ENCODE results near the gene CORIN.
A peak's percentile ranks its signal among the peaks of the same experiment; 100 is the strongest.

The CORIN gene

DNA sequence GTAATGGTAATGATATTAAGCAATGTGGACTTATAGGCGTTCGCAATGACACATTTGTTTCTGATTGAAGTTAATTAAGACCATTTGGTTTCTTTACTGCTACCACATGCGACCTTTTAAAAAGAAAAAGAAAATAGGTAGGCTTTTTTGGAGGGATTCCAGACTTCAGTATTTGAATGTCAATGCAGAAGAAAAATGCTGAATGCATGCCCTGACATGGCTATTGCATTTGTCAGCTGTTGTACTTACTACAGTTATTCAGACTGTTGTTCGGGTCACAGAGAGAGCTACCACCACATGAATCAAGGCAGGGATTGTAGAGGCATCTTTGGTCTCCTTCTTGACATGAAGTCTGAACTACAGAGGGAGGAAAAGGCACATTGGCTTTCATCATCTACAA, 163.7 kb downstream of the CORIN start:
- no peak for FAIRE-seq

DNA sequence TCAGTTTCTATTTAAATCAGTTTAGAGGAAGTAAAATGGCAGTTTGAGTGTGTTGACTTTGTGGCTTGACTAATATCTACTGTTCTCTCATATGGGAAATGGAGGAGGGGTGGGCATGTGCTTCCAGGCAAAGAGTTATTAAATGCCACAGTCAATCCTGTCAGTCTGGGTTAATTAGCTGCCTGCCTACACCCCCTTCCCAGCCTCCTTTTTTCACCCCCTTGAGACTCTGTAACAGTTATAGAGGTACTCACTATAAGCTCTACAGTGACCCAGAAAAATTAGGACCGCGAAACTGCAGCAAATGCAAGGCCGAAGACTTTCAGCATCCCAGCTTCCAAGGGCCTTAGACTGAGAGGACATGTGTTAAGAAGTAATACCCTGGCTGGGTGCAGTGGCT, 165.2 kb downstream of the CORIN start:
- FAIRE-seq = no peak

DNA sequence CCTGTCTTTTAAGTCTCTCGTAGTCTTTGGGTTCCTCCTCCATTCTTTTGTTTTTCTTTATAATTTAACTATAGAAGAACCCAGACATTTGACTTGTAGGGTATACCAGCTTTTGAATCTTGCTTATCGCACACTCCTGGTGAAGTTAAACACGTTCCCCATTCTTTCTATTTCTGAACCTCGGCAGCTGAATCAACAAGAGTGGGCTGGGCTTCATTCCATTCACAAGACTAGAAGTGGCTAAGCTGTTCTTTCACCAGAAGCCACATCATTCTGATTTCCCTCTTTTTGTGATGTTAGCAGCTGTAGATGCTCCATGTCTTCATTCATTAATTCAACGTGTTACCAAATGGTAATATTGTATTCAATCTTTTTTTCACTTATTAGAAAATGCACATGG, 167.9 kb downstream of the CORIN start:
- no peak for FAIRE-seq

DNA sequence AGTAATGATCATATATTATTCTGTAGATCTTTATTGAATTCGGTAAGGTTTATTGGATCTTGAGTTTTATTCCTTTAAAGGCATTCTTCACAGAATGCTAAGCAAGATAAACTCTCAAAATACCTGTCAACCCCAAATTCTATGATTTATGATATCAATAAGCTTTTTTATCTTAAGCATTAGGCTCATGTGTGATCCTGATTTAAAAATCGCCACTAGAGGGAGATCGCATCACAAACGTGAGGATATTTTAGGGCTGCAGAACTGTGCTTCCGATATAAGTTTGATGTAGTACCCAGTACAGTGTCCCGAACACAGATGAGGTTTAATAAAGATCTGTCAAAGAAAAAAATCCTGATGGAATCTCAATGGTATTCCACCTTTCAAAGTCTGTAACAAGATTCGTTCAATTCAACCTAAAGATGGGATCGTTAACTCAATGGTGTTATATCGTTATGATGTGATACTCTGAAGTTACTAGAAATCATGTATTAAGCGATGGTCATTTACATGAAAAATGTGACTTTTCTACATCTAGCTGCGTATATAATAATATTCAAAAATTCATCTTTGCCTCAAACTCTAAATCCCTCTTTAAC, 169.0 kb downstream of the CORIN start:
- peak; percentile 89 for FAIRE-seq

DNA sequence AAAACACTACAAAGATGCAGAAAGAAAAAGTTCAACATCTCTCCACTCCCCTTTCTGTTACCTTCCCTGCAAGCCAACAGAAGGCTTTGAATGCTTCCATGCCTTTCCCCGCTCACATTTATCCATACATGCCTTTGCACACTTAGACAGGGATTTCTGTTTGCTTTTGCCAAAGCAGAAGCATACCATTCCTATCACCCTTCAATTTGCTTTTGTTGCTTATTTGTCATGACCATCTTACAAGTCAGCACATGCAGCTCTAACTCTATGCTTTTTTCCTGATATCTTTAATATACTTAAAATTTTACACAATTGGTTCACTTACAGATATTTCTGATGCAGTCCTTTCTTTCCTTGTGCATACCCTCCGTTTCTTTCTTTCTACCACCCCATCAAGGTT, 169.6 kb downstream of the CORIN start:
- no peak for FAIRE-seq

DNA sequence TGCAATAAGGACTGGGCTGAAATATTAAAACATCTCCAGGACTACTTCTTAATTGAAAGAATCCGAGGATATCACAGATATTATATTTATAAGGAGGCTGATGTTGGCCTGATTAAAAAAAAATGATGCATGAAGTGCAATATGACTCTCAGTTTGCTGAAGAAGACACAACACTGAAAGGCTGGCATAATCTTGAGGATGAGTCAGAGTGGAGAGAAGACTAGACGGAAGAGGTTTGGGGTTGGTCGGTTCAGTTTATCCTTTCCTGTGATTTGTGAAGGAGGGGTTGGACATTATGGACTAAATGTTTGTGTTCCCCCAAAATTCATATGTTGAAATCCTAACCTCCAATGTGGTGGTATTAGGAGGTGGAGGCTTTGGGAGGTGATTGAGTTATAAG, 170.3 kb downstream of the CORIN start:
- FAIRE-seq = no peak

DNA sequence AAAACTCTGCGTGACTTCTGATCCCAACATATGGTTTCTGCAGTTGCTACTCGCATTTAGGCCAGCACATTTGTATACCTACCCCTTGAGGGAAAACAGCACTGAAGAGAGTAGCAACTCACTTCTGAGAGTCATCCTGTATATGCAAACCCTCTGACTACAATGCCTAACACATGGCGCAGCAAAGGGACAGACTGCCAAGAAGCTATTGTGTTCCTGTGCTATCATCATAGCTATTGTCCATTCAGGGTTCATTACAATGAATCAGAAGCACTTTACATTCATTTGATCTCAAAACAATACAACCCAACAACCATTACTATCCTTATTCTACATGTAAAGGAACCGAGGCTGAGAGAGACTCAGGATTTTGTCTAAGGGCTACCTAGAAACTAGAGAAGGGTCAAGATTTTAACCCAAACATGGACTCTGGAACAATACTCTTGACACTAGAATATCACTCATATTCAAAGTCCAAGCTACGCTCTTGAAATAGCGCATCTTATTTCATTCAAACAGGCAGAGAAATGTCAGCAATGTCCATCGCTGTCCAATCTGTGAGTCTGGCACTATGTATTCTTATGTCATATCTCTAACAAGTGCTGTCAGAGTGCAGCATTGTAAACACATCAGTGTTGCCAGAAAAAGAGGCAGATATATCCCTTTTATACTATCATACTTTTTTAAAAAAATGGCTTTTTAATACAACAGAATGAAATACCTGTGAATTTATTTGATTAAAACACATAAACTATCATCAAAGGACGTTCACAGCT, 173.6 kb downstream of the CORIN start:
- FAIRE-seq = no peak

DNA sequence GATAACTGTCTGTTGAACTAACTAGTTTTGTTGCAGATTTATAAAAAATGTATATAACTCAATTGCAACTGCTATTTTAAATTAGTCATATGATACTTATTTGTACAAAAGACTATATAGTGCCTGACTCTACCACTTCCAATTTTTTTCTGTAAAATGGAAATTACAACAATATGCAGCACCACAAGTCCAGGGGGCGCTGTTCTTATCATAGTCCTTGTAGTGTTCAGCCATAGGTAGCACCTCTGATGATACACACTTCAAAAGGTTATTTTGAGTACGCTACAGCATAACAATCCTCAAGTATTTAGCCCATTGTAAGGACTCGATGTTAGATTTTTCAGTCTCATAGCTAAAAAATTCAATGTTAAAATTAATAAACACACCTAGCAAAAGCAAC, 174.9 kb downstream of the CORIN start:
- no peak for FAIRE-seq

DNA sequence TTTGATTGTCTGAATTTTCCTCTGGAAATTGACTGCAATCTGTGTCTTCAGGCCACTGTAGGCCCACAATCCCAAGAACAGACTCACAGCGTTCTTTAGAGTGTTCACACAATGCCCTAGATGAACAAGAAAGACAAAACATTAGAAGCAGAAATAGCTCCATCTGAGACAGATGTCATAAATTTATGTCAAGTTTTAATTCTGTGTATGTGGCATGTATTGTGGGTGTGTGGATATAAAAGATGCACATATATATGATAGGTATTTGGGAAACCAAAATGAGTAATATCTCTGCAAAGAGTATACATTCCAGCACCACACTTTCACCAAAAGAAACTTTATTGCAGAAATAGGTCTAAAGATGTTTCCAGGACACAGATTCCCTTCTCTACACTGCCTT, 176.1 kb downstream of the CORIN start:
- FAIRE-seq = no peak

DNA sequence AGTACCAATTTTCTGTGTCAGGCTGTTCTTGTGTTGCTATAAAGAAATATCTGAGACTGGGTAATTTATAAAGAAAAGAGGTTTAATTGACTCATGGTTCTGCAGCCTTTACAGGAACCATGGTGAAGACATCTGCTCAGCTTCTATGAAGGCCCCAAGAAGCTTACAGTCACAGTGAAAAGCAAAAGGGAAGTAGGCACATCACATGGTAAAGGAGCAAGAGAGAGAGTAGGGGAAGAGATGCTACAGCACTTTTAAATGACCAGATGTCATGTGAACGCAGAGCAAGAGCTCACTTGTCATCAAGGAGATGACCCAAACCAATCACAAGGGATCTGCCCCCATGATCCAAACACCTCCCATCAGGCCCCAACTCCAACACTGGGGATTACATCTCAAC, 178.5 kb downstream of the CORIN start:
- no peak for FAIRE-seq

DNA sequence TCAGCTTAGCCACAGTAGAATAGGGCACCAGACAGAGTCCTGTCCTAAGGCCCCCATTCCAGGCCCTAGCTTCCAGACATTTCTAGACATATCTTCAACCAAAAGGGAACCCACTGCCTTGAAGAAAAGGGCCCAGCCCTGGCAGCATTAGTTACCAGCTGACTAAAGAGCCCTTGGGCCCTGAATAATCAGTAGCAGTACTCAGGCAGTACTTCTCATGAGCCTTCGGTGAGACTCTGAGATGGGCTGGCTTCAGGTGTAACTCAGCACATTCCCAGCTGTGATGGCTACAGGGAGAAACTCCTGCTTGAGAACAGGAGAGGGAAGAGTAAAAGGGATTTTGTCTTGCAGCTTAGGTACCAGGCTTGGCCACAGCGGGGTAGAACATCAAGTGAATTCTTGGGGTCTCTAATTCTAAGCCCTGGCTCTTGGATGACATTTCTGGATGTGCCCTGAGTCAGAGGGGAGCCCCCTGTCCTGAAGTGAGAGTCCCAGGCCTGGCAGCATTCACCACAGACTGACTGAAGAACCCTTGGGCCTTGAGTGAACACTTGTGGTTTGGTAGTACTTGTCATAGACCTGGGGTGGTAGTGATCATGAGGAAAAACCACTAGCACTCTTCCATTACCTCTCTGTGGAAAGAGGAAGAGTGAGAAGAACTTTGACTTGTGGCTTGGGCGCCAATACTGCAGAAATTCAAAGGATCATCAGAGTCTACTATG, 182.7 kb downstream of the CORIN start:
- no peak for FAIRE-seq

DNA sequence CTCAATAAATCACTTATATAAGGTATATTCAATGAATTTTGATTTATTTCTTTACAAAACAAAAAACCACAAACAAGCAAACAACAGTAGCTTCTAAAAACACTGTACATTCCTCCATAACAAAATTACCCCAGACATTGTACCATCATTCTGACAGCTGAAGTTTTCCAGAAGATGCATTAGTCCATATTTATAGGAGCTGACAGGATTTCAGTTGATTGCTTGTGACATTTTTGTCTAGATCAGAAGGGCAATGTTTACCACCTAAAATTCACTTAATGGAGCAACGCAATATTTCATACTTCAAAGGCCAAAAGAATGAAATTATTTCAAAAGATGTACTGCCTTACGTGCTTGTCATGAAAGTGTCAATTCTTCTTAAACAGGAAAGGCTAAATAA, 185.8 kb downstream of the CORIN start:
- no peak for FAIRE-seq

DNA sequence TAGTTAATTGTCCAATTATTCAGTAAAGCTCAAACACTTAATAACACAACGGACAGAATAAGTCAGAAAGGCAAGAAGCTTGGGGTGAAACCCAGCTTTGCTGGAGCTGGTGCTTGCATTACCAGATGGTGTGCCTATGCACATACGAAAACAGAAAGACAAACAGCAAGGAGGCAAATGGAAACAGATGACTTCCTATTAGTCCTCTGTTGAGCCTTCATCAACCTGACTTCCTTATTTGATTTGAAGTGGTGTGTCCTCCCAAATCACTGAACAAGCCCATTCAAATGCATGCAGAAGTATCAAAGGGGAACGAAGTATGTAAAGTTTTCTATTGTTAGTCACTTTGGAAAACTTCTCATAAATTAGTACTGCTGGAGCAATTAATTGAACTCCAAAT, 186.6 kb downstream of the CORIN start:
- no peak for FAIRE-seq

DNA sequence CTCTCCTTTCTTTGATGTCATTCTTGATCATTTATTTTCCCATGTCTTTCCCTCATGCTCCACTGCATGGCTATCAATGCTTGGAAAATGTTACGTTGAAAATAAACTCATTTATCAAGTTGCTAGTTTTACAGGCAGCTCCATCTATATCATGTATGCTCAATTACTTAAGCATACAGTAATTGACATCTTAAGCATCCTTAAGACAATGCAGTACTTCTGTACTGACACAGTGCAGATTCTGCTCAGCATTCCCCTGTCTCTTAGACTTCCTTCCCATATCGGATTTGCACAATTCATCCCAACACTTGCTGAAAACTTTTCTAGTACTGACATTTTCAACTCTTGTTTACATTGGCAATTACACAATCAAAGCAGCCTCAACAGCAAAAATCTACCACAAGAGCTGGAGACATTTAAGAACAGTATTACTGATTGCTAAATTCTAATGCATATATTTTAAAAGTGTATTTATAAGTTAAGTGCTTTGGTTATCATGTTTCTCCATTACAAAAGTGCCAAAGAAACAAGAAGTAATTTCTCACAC, 187.2 kb downstream of the CORIN start:
- no peak for FAIRE-seq

DNA sequence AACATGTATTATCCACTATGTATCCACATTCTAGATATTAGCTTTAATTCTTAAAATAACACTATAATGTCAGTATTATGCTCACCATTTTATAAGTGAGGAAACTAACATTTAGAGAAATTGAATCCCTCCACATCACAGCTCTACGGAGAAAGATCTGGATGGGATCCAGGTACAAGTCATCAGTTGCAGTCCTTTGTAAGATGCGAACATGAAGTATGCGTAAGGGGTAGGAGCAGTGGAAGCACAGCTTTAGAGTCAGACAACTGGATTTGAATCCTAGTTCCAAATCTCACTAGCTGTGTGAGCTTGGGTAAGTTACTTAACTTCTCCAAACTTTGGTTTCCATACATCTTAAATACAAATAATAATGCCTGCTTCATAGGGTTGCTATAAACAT, 190.3 kb downstream of the CORIN start:
- FAIRE-seq = no peak

DNA sequence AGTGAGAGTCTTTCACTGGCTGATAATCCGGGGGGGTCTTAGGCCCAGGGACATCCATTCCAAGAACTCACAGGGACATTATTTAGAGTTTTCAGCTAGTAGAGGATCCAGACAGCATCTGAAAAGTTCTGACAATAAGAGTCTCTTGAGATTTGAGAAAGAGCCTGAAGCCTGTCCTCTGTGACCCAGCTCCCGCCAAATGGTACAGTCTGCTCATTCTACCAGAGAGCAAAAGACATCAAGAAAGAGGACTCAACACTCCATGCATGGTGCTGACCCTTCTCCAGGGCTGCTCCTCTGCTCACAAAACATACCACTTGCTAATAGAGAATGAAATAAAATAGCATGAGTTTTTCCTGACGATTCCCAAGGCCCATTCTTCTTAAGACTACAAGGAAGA, 190.8 kb downstream of the CORIN start:
- no peak for FAIRE-seq

DNA sequence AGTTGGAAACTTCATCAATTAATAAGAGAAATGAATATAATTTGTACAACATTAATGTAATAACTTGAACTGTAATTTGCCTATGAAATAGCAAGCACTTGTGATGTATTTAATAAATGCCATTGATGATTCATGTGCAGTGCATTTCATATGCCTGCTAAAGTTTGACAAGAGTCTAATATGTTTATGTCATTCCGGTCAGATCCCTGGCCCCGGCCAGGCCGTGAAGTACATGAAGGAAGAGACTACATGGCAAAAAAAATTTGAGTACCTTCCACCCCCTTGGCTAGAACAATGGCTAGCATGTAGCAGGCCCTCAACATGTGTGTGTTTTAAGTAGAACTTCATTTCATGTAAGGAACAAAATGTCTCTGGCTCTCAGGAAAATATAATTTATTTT, 191.5 kb downstream of the CORIN start:
- no peak for FAIRE-seq

DNA sequence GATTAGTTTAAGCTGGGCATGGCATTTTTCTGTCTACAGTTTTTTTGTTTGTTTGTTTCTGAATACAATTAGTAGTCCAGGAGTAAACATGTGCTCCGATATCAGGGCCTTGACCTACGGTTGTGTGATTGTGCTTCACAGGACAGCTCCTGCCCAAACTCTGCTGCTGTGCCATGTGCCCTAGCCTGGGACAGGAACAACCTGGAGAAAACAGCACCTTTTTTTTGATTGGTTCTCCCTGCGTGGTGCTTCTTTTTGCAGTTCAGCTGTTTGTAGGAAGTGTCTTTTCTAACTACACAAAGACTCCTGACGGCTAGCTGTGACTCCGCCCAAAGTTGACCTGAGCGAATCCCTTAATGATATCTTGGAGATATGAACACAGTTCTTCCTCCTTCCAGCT, 194.0 kb downstream of the CORIN start:
- no peak for FAIRE-seq

DNA sequence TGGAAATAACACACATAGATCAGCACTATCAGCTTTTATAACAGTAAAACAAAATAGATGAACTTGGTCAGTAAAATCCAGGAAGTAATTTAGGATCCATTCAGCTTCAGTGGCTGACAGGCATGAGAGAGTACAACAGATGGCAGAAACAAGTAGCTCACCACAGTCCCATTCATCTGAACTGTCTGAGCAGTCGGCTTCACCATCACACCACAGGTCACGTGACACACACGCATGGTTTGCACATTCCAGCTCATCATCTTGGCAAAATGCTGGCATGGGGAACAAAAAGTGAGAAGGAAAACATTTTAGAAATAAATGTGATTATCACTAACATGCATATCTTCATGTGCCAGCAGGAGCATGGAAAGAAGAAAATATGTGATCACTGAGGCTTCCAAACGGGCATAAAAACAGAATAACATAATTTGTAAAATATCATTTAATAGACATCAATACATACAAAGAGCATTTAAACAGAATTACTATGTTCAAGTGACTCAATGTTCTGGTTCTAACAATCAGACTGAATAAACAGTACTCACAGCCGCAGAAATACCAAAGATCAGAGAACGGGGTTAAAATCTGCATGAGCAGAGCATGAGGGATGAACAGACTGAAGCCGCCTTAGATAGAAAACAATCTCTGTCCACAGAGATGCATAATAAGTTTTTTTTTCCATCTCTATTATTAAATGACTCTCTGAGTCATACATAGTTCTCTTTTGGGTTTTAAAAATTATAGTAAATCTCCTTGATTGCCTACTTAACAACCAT, 194.7 kb downstream of the CORIN start:
- FAIRE-seq = no peak

DNA sequence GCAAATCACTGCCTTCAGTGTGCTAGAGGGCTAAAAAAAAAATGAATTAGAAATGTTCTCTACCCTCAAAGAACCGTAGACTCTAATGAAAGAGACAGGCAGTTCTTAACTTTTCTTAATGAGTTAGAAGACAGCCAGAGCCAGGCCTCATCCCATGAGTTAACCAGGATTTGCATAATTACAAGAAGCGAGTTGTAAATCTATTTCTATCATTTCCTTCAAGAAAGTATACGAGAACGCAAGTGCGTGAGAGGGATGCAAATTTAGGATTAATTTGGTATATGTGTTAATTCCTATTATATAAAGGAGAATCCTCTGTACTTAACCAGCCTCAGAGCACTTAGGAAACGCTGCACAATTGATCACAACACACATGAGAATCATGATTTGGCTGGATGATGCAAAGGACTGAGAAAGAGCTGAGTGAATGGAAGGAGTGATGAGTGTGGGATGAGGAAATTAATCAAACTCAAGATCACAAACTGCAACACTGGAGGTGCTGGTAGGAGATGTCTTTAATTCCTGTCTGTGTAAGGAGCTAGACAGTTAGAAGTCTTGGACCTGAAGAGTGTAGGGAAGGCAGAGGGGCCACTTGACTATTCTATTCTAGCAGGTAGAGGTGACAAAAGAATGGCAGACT, 195.6 kb downstream of the CORIN start:
- FAIRE-seq = no peak

DNA sequence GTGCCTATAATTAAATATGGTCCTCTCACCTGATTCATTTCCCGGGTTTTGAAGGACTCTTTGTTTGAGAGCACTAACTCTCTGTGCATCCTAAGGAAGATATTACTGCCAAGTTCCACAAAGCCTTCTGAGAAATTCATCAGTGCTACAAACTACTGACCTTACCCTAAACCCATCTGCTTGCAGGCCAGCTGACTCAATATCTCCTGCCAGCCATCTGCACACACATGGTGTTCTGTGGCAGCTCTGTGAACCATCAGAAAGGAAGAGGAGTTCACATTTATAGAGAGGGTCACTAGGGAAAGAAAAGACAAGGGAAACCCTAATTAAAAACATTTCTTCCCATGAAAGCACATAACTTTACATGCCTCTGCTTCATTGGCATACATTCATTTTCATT, 196.1 kb downstream of the CORIN start:
- no peak for FAIRE-seq

DNA sequence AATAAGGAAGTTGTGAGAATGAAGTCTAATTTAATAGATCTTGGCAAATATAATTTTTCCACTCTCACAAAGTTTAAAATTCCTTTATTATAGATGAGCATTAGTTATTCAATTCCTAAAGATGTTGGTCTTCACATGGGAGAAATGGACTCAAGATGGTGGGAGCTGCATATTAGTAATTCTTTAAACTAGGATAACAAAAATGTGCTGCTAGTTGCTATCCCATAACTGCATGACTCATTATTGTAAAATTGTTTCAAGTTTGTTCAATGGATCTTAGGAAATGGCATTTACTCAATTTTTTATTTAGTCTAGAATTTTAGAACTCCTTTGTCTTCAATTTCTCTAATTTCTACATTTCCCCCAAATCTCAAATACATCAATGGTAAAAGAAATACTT, 197.0 kb downstream of the CORIN start:
- FAIRE-seq = no peak

DNA sequence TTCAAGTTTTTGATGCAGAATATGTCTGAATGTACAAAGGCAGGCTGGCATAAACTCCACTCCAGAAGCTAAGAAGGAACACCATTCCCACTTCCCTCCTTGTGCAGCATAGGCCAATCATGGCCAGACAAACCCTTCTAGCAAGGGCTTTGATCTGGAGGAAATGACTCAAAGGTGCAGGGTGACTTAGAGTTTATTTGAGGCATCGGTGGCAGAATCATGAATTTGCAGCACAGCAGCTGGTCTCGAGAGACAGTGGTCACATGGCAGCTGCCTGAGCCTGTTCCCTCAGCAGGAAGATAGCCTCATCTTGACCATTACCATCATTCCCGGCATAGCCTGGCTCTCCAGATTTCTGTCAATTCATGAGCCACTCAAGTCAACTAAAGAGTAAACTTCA, 198.3 kb downstream of the CORIN start:
- no peak for FAIRE-seq

All from A204.1 (cell line).